Progenitor cell of endocrine pancreas (in vitro differentiated cells): ENCODE measurements around the gene SPDYE2B. TPM values are rescaled to one million over a fixed set of nuclear protein-coding genes. Genes with fewer than 3 reads are reported as not detected.
"Not testable (repeated sequence)": the region's sequence is repeated elsewhere in the genome, so short reads cannot be mapped to it uniquely, and the experiment has no call there.

Source experiments
- DNase-seq: peaks from one replicate; pipeline ENCODE4 v3.0.0; 2021; ENCODE audit warnings: low spot score; ENCODE audit not compliant: unreplicated experiment
- H3K27ac Mint-ChIP-seq: 2 replicates; pipeline ENCODE4 v1.8.0; 2021; ENCODE audit warnings: mild to moderate bottlenecking, moderate library complexity, mixed read lengths
- H3K27me3 Mint-ChIP-seq: 2 replicates; pipeline ENCODE4 v1.8.0; 2021; ENCODE audit warnings: mixed read lengths
- H3K36me3 Mint-ChIP-seq: 2 replicates; pipeline ENCODE4 v1.8.0; 2022; ENCODE audit warnings: mixed read lengths; ENCODE audit not compliant: insufficient read depth
- H3K4me1 Mint-ChIP-seq: 2 replicates; pipeline ENCODE4 v1.8.0; 2021; ENCODE audit warnings: low read depth, mixed read lengths
- H3K4me3 Mint-ChIP-seq: 2 replicates; pipeline ENCODE4 v1.8.0; 2021; ENCODE audit warnings: low read depth, mild to moderate bottlenecking, moderate library complexity, mixed read lengths
- H3K9me3 Mint-ChIP-seq: 2 replicates; pipeline ENCODE4 v1.8.0; 2021; ENCODE audit warnings: low read depth, mixed read lengths
- total RNA-seq: library from RNA; stranded (reverse); gene quantifications from 2 replicates; pipeline ENCODE4 v1.2.1, GENCODE V29; 2021

SPDYE2B gene
- total RNA-seq, 1 donor from 2014 or later = not detected

DNA sequence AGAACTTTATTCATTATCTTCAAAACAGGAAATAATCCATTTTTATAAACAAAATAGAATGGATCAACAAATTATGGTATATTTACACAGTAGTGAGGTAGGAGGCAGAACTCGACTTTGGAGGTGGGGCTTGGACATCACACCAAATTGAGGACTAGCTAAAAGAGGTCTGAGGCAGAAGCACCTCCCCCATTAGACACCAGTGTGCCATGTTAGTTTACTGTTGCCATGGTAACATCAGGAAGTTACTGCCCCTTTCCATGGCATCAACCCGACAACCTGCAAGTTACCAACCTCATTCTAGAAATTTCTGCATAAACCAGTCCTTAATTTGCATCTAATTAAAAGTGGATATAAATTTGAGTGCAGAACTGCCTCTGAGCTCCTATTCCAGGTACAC is 45.9 kb downstream of the SPDYE2B start:
- peaks cover 32% of the 10 kb centered on the region for H3K27me3 Mint-ChIP-seq
- not testable (repeated sequence) for H3K9me3 Mint-ChIP-seq, H3K36me3 Mint-ChIP-seq, H3K4me1 Mint-ChIP-seq, H3K4me3 Mint-ChIP-seq, DNase-seq, H3K27ac Mint-ChIP-seq

DNA sequence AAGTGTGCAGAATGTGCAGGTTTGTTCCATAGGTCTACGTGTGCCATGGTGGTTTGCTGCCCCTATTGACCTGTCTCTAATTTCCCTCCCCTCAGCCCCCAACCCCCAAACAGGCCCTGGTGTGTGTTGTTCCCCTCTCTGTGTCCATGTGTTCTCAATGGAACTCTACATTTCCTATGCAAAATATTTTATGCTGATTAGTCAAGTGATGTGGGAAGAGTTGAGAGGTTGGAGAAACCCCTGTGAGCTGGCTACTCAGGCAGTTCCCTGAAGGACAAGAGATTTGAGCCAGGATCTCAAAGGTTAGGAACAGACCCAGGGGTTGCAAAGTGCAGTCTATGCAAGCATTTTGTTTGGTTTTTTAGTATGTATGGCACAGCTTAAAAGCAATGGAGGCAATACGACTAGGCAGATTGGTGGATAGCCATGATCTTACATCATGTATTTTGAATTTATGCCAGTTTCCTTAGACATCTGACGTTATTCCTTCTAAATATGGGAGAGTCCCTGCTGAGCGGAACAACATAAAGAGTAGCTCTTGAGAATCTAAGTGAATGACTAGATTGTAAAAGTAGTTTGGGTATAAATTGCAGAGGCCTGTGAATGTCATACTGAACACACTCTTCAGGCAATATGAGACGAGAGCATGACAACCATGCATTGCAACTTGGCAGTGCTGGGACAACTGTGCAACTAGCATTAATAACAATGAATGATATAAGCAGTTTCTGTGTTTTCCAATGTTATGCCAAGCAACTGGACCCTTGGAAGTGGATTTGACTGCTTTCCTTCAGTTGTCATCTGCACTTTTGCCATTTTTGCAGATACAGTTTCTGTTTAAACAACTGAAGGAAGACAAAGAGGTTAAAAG is 47.8 kb downstream of the SPDYE2B start:
- not testable (repeated sequence) for H3K36me3 Mint-ChIP-seq, H3K4me3 Mint-ChIP-seq, H3K4me1 Mint-ChIP-seq, DNase-seq, H3K9me3 Mint-ChIP-seq, H3K27ac Mint-ChIP-seq
- peaks cover 23% of the 10 kb centered on the region for H3K27me3 Mint-ChIP-seq

DNA sequence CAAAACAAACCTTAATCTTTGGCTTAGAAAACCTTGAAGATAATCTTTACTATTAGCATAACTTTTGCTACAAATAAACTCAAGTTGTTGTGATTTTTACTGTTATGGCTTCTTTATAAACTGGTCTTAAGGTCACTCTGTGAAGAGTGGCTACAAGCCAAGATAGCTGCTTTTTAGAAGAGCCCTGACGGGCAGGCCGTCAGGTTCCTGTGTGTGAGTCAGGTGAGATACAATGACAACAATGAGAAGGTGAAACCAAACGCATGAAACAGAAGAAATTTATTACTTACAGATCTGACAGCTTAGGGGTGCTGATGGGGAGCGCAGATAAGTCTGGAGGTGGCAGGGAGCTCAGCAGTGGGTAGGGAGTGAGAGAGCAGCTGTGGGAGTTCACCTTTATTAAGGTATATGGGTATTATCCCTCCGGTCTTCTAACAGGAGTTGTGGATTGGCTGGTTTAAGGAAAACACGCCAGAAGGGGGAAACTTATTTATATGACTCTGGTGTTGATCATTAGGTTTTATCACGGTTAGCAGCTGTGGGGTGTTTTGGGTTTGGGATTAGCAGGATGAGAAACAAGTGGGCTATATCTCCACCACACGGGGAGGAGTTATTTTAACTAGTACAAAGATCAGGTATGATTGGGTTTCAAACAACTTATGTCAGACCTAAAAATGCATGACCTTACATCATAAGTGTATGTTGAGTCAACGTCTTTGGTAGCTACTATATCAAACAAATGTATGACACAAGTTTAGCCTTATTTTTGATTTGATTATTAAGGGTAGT is 49.0 kb downstream of the SPDYE2B start:
- H3K27ac Mint-ChIP-seq, H3K4me1 Mint-ChIP-seq, H3K36me3 Mint-ChIP-seq, H3K4me3 Mint-ChIP-seq, DNase-seq, H3K9me3 Mint-ChIP-seq: not testable (repeated sequence)
- peaks cover 20% of the 10 kb centered on the region for H3K27me3 Mint-ChIP-seq

Other genes starting within 250 kb of the SPDYE2B start
- gene ORAI2, start 216.7 kb upstream of the SPDYE2B start, total RNA-seq = 35.4 and 41.8 TPM in 2 replicates
- 14.3 and 16.4 TPM in 2 replicates for gene ALKBH4, start 185.5 kb upstream of the SPDYE2B start, total RNA-seq
- gene LRWD1, start 185.3 kb upstream of the SPDYE2B start, total RNA-seq = 27.7 and 31.8 TPM in 2 replicates
- 48.6 and 50.5 TPM in 2 replicates for gene POLR2J, start 171.4 kb upstream of the SPDYE2B start, total RNA-seq
- gene RASA4B, start 132.5 kb upstream of the SPDYE2B start, total RNA-seq = 8.7 and 10.8 TPM in 2 replicates
- 9.4 and 13.4 TPM in 2 replicates for gene UPK3BL2, start 106.6 kb upstream of the SPDYE2B start, total RNA-seq
- not detected in 2 replicates for gene SPDYE2, start 99.1 kb upstream of the SPDYE2B start, total RNA-seq
- 28.2 and 31.5 TPM in 2 replicates for gene POLR2J3, start 77.7 kb upstream of the SPDYE2B start, total RNA-seq
- 20.2 and 21.0 TPM in 2 replicates for gene RASA4, start 33.6 kb upstream of the SPDYE2B start, total RNA-seq
- 18.9 and 19.2 TPM in 2 replicates for gene UPK3BL1, start 7.5 kb upstream of the SPDYE2B start, total RNA-seq
- gene POLR2J2, start 21.3 kb downstream of the SPDYE2B start, total RNA-seq = 8.6 and 8.9 TPM in 2 replicates
- gene FAM185A, start 98.7 kb downstream of the SPDYE2B start, total RNA-seq = 13.9 and 19.4 TPM in 2 replicates